Prostate gland (tissue), 2 donors: ENCODE measurements around the gene SRSF3.

Experiments used
- POLR2A ChIP-seq: fragments of 450-650 bp; IDR thresholded peaks from one replicate; pipeline ENCODE4 v1.6.1; 2016; ENCODE audit warnings: antibody characterized with exemption, mild to moderate bottlenecking
- POLR2AphosphoS5 ChIP-seq: sonication (generic); formaldehyde crosslinking; IDR thresholded peaks from one replicate; pipeline ENCODE4 v1.6.1; 2017; ENCODE audit warnings: antibody characterized with exemption
- TF ChIP-seq, protein P1 (sequence below), 4 experiments: fragments of 200-600 bp in 2 of 4; fragments of 450-650 bp in 2 of 4; sonication (generic) in 2 of 4; IDR thresholded peaks; 1 replicate in 3 of 4; 2 replicates in 1 of 4; pipeline ENCODE4 v1.5.1; 2016 to 2019; ENCODE audit warnings: antibody characterized with exemption in 4 of 4, mild to moderate bottlenecking in 2 of 4, moderate library complexity in 2 of 4

DNA sequence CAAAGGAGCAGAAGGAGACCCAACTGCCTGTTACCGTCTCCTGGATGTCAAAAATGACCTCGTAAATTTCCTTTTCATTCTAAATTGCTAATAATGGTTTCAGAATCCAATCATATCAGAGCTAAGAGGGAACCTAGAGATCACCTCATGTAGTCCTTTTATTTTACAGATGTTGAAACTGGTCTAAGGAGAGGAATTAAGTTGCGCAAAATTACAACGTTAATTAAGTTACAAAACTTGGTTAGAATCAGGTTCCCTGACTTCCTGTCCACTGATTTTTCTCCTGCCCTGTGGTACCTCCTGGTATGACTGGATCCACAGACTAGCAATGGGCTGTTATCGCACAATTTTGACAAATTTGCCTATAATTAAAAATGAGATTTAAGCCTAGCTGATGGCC, 37.9 kb upstream of the SRSF3 start:
- TF ChIP-seq, protein P1, sequence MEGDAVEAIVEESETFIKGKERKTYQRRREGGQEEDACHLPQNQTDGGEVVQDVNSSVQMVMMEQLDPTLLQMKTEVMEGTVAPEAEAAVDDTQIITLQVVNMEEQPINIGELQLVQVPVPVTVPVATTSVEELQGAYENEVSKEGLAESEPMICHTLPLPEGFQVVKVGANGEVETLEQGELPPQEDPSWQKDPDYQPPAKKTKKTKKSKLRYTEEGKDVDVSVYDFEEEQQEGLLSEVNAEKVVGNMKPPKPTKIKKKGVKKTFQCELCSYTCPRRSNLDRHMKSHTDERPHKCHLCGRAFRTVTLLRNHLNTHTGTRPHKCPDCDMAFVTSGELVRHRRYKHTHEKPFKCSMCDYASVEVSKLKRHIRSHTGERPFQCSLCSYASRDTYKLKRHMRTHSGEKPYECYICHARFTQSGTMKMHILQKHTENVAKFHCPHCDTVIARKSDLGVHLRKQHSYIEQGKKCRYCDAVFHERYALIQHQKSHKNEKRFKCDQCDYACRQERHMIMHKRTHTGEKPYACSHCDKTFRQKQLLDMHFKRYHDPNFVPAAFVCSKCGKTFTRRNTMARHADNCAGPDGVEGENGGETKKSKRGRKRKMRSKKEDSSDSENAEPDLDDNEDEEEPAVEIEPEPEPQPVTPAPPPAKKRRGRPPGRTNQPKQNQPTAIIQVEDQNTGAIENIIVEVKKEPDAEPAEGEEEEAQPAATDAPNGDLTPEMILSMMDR (IDR thresholded peaks at IDR 0.05) = no peak
- TF ChIP-seq POLR2AphosphoS5 (no peak), POLR2A (no peak)
